Testis (tissue), 2 donors: Measurements from ENCODE around the gene GPX7.

ENCODE experiments used
- CTCF ChIP-seq, 3 experiments: fragments of 450-650 bp in 2 of 3; fragments of 200-600 bp in 1 of 3; sonication (generic) in 1 of 3; IDR thresholded peaks; one replicate each; pipeline ENCODE4 v1.5.1; 2016 to 2019; ENCODE audit warnings: antibody characterized with exemption in 3 of 3, mild to moderate bottlenecking in 2 of 3, moderate library complexity in 1 of 3
- POLR2A ChIP-seq: fragments of 450-650 bp; IDR thresholded peaks from one replicate; pipeline ENCODE4 v1.6.1; 2017; ENCODE audit warnings: antibody characterized with exemption, mild to moderate bottlenecking, moderate library complexity

GRCh38 chr1:52590266-52590665, 11.9 kb upstream of the GPX7 start:
- TF ChIP-seq CTCF (IDR thresholded peaks at IDR 0.05) = no peak
- TF ChIP-seq POLR2A = no peak
